Measurements from ENCODE around the gene GRAMD1B. TPM values are rescaled to one million over a fixed set of nuclear protein-coding genes. Genes with fewer than 3 reads are reported as not detected.

The GRAMD1B gene
- total and polyA plus RNA-seq, 5 experiments from 2014 or later: 0.76 to 10.7 (median 1.3) TPM

GRCh38 chr11:123546515-123546914 lies 116.4 kb downstream of the GRAMD1B start:
- Mint-ChIP-seq H3K4me1 (peaks cover 0 to 3% (median 0%) of the 10 kb centered on the region in 4 donors), H3K36me3 (no peaks in the 10 kb centered on the region), H3K9me3 (no peaks in the 10 kb centered on the region), H3K27me3 (peaks cover 0 to 3% (median 0%) of the 10 kb centered on the region in 5 donors), H3K27ac (no peak overlapping the region), H3K4me3 (no peak overlapping the region)
- no peak for ATAC-seq
- no peak for DNase-seq
- POLR2A ChIA-PET: no interaction called here

GRCh38 chr11:123547180-123547579 lies 117.1 kb downstream of the GRAMD1B start:
- Mint-ChIP-seq H3K27me3 (peaks cover 0 to 2% (median 0%) of the 10 kb centered on the region in 5 donors), H3K9me3 (no peaks in the 10 kb centered on the region), H3K4me1 (peaks cover 0 to 3% (median 0%) of the 10 kb centered on the region in 4 donors), H3K36me3 (no peaks in the 10 kb centered on the region), H3K4me3 (no peak overlapping the region), H3K27ac (no peak overlapping the region)
- POLR2A ChIA-PET: no interaction called here
- DNase-seq: no peak
- no peak for ATAC-seq

- POLR2A ChIA-PET: no interaction called here
- Mint-ChIP-seq H3K27me3 (peaks cover 0 to 2% (median 0%) of the 10 kb centered on the region in 5 donors), H3K4me3 (no peak overlapping the region), H3K4me1 (peaks cover 0 to 3% (median 0%) of the 10 kb centered on the region in 4 donors), H3K36me3 (no peaks in the 10 kb centered on the region), H3K9me3 (no peaks in the 10 kb centered on the region), H3K27ac (no peak overlapping the region)
- ATAC-seq (no peak), DNase-seq (no peak)
Measured at GRCh38 chr11:123548774-123549173, 118.7 kb downstream of the GRAMD1B start.

DNA sequence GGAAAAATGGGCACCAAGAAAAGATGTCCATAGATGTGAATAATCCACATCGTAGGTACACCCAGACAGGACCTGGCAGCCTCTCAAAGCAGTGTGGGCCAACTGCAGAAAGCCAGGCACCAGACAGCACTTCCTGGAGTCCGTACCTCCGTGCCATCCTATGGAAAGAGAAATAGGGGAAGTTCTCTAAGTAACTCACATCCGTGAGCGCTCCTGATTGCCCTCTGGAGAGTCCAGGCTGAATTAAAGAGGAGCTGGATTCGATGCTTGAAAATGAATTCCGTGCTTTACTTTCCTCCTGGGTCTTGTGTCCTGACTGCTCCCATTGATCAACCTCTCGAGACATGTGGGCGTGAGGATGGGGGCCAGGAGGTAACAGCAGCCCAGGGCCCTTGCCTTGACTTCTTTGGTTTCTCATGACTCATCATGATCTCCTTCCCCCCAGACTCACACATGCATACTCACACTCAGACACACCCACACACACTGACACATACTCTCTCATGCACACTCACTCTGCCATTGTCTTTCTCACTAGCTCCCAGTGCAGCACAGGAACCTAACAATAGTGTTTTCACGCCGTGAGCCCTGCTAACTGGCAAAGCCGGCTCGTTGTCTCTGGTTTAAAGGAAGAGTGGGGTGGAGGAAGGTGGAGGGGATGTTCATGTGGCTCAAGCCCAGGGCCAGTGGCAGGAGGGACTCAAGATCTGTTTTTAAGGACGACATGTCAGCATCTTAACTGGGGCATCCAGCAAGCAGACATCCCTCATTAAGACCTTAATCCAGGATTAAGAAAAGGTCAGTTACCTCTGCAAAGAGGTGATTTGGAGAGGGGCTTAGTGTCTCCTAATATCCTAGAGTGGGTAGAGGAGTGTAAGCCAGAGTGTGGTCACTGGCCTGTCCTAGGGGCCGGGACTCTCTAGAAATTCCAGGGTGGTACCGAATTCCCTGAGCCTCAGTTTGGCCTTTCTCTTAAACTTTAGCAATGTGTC lies 120.2 kb downstream of the GRAMD1B start:
- DNase-seq (no peak), ATAC-seq (no peak)
- POLR2A ChIA-PET: no interaction called here
- Mint-ChIP-seq H3K4me1 (peaks cover 0 to 3% (median 0%) of the 10 kb centered on the region in 4 donors), H3K27me3 (peaks cover 0 to 2% (median 0%) of the 10 kb centered on the region in 5 donors), H3K36me3 (no peaks in the 10 kb centered on the region), H3K27ac (no peak overlapping the region), H3K9me3 (no peaks in the 10 kb centered on the region), H3K4me3 (no peak overlapping the region)

GRCh38 chr11:123551079-123551478 lies 121.0 kb downstream of the GRAMD1B start:
- ATAC-seq (no peak), DNase-seq (no peak)
- H3K27ac Mint-ChIP-seq: no peak overlapping the region
- H3K4me1 Mint-ChIP-seq: peaks cover 0 to 3% (median 0%) of the 10 kb centered on the region in 4 donors
- no peaks in the 10 kb centered on the region for H3K9me3 Mint-ChIP-seq
- H3K36me3 Mint-ChIP-seq: no peaks in the 10 kb centered on the region
- no peak overlapping the region for H3K4me3 Mint-ChIP-seq
- POLR2A ChIA-PET: no interaction called here
- peaks cover 0 to 2% (median 0%) of the 10 kb centered on the region in 5 donors for H3K27me3 Mint-ChIP-seq

DNA sequence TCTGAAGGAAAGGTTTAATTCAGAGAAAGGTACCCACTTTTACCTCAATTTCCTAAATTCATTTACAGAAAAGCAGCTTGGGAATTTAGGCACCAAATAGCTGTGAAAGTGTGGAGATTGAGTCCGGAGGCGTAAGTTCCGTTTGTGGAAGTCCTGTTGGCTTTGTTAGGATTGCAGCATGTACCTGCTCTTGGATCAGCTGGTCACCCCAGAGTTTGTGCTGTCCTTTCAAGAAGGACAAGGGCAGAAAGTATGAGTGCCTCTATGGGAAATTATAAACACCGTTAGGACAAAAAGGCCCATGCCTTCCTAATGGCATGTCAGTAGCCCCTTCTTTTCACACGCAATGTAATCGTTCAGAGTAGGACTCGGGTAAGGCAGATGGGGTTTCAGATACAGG lies 126.6 kb downstream of the GRAMD1B start:
- Mint-ChIP-seq H3K27ac (no peak overlapping the region), H3K27me3 (peaks cover 0 to 10% (median 5%) of the 10 kb centered on the region in 5 donors), H3K9me3 (no peaks in the 10 kb centered on the region), H3K4me3 (no peak overlapping the region), H3K36me3 (no peaks in the 10 kb centered on the region), H3K4me1 (peaks cover 8 to 16% (median 12%) of the 10 kb centered on the region in 4 donors)
- ATAC-seq: no peak
- POLR2A ChIA-PET: interaction anchor here (0.6 kb wide), 1 partner anchor 138 kb away, joined by 4 read pairs; no protein-coding TSS in a partner anchor
- no peak for DNase-seq

DNA sequence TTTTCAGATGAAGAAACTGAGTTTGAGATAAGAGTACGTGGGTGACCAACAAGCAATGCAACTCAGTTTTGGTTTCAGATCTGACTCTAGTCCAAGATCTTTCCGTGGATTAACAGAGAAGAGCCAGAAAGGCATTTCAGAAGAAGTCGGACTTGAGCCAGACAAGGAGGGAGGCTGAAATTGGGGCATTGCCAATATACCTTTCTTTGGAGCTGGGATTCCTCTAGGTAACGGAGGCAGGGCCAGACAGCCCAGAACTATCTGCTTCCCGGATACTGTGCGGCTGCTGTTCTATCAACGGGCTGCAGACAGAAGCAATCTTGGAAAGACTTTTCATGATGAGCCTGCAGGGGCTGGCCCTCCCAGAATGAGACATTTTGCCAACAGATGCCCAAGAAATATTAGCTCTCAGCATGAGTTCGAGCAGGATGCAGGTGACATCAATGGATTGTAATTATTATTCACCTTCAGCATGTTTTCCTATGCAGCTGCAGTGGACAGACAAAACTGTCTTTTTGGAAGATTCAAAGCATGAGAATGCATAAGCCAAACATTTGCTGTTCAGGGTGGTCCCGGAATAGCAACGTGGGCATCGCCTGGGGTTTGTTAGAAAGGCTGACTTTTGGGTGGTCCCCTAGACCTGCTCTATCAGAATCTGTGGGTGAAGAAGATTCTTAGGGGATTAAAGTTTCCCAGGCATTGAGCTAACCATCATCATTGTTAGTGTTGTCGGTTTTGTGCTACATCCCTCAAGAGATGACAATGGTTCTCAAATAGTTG lies 128.7 kb downstream of the GRAMD1B start:
- peak overlapping the region in 1 of 10 donors; percentile 69 for H3K4me3 Mint-ChIP-seq
- H3K27ac Mint-ChIP-seq: no peak overlapping the region

GRCh38 chr11:123559523-123559955 lies 129.5 kb downstream of the GRAMD1B start:
- H3K27ac Mint-ChIP-seq: peak overlapping the region in 3 of 10 donors; percentile 87 to 94 (median 92)
- H3K4me1 Mint-ChIP-seq: peaks cover 8 to 16% (median 12%) of the 10 kb centered on the region in 4 donors
- peak in 1 of 2 donors; percentile 29 for ATAC-seq
- H3K9me3 Mint-ChIP-seq: no peaks in the 10 kb centered on the region
- no peaks in the 10 kb centered on the region for H3K36me3 Mint-ChIP-seq
- H3K4me3 Mint-ChIP-seq: peak overlapping the region; percentile 69 to 97 (median 86)
- H3K27me3 Mint-ChIP-seq: peaks cover 0 to 16% (median 7%) of the 10 kb centered on the region in 5 donors
- no peak for DNase-seq
- POLR2A ChIA-PET: no interaction called here

More for the DNA sequence above, 128.7 kb downstream of the GRAMD1B start:
- POLR2A ChIA-PET: no interaction called here
- H3K9me3 Mint-ChIP-seq: no peaks in the 10 kb centered on the region
- H3K4me1 Mint-ChIP-seq: peaks cover 8 to 16% (median 12%) of the 10 kb centered on the region in 4 donors
- peaks cover 0 to 14% (median 6%) of the 10 kb centered on the region in 5 donors for H3K27me3 Mint-ChIP-seq
- ATAC-seq: no peak
- no peak for DNase-seq
- no peaks in the 10 kb centered on the region for H3K36me3 Mint-ChIP-seq

DNA sequence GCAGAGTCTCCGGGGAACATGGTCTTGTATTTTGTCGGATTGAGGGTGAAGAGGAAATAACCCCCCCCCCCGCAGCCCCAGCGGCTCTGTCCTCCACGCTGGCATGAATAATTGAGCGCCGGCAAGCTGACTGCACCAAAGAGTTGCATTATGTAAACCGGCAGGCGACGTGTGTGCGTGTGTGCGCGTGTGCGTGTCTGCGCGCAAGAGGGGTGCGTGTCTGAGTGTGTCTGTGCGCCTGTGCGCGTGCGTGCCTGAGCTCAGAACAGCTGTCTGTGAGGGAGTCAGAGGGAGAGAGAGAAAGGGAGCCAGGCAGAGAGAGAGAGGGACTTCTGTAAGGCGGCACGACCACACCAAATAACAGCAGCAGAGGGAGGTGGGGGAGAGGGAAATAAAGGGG lies 129.9 kb downstream of the GRAMD1B start:
- POLR2A ChIA-PET: no interaction called here
- peak overlapping the region in 8 of 10 donors; percentile 8 to 94 (median 74) for H3K27ac Mint-ChIP-seq
- DNase-seq (peak in 8 of 10 donors; percentile 15 to 71 (median 43)), ATAC-seq (peak; percentile 84)
- peak overlapping the region; percentile 69 to 97 (median 86) for H3K4me3 Mint-ChIP-seq
- no peaks in the 10 kb centered on the region for H3K9me3 Mint-ChIP-seq
- H3K4me1 Mint-ChIP-seq: peaks cover 8 to 16% (median 12%) of the 10 kb centered on the region in 4 donors
- H3K36me3 Mint-ChIP-seq: no peaks in the 10 kb centered on the region
- H3K27me3 Mint-ChIP-seq: peaks cover 0 to 16% (median 8%) of the 10 kb centered on the region in 5 donors

DNA sequence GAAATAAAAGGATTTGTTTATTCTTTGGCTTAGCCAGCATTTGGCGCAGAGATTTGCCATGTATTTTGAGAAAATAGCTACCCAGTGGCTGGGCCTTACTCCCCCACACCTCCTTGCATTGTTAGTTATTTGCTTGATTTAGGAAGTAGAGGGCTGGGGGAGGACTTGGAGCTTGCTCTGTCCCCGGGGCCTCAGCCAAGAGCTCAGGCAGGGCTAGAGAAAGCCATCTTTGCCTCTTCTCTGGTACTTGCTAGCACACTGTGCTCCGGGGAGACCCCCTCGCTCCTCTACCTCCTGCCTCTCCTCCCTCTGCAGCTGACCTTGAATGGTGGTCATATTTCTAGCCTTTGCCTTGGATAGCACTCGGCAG lies 131.3 kb downstream of the GRAMD1B start:
- POLR2A ChIA-PET: no interaction called here
- H3K4me3 Mint-ChIP-seq: peak overlapping the region in 4 of 10 donors; percentile 30 to 85 (median 76)
- H3K36me3 Mint-ChIP-seq: no peaks in the 10 kb centered on the region
- H3K27me3 Mint-ChIP-seq: peaks cover 0 to 16% (median 8%) of the 10 kb centered on the region in 5 donors
- H3K4me1 Mint-ChIP-seq: peaks cover 8 to 16% (median 12%) of the 10 kb centered on the region in 4 donors
- no peak for DNase-seq
- no peaks in the 10 kb centered on the region for H3K9me3 Mint-ChIP-seq
- no peak overlapping the region for H3K27ac Mint-ChIP-seq
- no peak for ATAC-seq

DNA sequence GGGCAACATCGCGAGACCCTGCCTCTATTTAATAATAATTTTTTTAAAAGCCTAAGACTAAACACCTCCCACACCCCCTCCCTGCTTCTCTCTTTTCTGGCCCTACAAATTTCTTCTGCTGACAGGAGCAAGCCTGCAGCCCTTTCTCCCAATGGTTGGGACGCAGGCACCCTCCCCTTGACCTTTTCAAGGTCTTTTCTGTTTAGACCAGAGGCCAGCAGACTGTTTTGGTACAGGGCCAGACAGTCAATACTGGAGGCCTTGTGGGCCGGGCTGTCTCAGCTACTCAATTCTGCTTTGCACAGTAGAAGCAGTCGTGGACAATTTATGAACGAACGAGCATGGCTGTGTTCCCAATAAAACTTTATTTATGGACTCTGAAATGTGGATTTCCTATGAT lies 132.1 kb downstream of the GRAMD1B start:
- no peak overlapping the region for H3K27ac Mint-ChIP-seq
- peaks cover 8 to 16% (median 12%) of the 10 kb centered on the region in 4 donors for H3K4me1 Mint-ChIP-seq
- POLR2A ChIA-PET: no interaction called here
- ATAC-seq (no peak), DNase-seq (no peak)
- no peak overlapping the region for H3K4me3 Mint-ChIP-seq
- H3K27me3 Mint-ChIP-seq: peaks cover 0 to 16% (median 8%) of the 10 kb centered on the region in 5 donors
- no peaks in the 10 kb centered on the region for H3K9me3 Mint-ChIP-seq
- no peaks in the 10 kb centered on the region for H3K36me3 Mint-ChIP-seq

GRCh38 chr11:123562829-123563228 lies 132.8 kb downstream of the GRAMD1B start:
- H3K27me3 Mint-ChIP-seq: peaks cover 0 to 16% (median 8%) of the 10 kb centered on the region in 5 donors
- ATAC-seq: no peak
- no peak for DNase-seq
- POLR2A ChIA-PET: no interaction called here
- no peak overlapping the region for H3K27ac Mint-ChIP-seq
- peaks cover 8 to 16% (median 12%) of the 10 kb centered on the region in 4 donors for H3K4me1 Mint-ChIP-seq
- H3K4me3 Mint-ChIP-seq: no peak overlapping the region
- H3K36me3 Mint-ChIP-seq: no peaks in the 10 kb centered on the region
- no peaks in the 10 kb centered on the region for H3K9me3 Mint-ChIP-seq

All from naive thymus-derived CD8-positive, alpha-beta T cell (primary cell).